GM19035 (cell line): ENCODE data around the gene CADM1.

Source experiments
- ATAC-seq: cut with Tn5 transposase; IDR thresholded peaks from one replicate; pipeline ENCODE4 v1.9.1; 2021; ENCODE audit not compliant: unreplicated experiment

Gene CADM1

GRCh38 chr11:115161876-115162275 lies 342.3 kb downstream of the CADM1 start:
- no peak for ATAC-seq

DNA sequence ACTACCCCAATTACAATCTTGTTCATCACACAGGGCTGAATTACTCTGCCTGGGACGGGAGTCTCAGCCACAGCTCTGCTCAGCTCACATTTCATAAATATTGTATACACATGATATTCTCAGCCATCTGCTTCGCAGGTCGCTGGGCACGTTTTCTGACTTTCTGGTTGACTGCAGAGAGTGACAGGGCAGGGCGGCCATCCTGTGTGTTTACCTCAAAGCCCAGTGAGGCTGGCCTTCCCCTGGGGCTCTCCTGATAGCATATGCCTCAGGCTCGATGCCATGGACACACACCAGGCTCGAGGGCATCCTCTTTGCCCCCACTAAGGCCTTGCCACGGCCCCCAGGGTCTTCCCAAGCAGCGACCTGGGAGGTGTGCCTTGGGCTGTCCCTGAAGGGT lies 345.0 kb downstream of the CADM1 start:
- ATAC-seq = no peak

GRCh38 chr11:115158053-115158452 lies 346.2 kb downstream of the CADM1 start:
- no peak for ATAC-seq

DNA sequence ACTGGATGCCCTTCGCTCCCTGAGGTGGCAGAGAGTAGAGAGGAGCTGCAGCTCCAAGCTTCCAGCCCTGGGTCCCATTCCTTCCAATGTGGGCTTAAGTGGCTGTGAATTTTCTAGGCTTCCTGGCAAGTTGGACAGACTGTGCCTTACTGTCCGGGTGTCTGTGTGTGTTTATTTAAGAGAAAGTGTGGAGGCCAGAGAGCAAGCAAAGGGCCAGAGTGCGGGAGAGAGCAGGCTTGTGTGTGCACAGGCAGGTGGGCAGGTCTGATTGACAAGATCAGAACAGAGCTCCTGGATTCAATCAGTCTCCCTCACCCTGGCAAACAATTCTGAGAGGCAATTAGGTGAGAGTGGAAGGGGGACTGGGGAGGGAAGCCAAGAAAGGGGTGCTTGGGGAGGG lies 347.0 kb downstream of the CADM1 start:
- ATAC-seq = no peak

DNA sequence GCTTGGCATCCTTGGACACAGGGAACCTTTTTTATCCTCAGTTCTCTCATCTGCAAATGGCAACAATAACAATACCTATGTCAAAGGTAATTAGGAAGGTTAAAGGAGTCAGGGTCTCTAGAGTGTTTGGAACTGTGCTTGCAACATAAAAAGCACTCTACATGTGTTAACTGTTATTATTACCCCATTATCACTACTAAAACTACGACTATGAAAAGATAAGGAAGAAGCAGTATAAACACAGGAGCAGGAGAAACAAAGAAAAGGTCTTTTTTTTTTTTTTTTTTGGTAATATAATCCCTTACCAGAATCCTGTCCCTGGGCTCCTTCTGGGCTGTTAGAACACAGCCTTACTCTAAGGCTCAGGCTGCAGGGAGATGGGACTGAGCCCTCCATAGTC lies 348.2 kb downstream of the CADM1 start:
- no peak for ATAC-seq

GRCh38 chr11:115155320-115155719 lies 348.9 kb downstream of the CADM1 start:
- no peak for ATAC-seq

DNA sequence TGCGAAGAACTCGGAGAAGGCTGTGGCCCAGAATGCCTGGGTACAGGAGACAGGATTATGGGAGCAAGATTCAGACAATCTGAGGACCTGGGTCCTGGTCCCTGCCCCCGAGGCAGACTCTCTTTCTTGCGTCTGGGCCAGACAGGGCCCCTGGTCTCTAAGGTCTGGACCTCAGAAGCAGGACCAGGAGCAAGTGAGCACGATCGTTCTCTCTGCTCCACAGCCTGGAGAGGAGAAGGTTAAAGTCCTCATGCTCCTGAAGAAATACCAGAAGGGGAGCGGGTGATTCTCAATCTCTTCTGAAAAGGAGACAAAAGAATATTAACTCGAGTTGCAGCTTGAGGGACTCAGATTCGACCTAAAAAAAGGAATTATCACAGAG lies 349.9 kb downstream of the CADM1 start:
- ATAC-seq = no peak

GRCh38 chr11:115153731-115154354 lies 350.4 kb downstream of the CADM1 start:
- no peak for ATAC-seq

DNA sequence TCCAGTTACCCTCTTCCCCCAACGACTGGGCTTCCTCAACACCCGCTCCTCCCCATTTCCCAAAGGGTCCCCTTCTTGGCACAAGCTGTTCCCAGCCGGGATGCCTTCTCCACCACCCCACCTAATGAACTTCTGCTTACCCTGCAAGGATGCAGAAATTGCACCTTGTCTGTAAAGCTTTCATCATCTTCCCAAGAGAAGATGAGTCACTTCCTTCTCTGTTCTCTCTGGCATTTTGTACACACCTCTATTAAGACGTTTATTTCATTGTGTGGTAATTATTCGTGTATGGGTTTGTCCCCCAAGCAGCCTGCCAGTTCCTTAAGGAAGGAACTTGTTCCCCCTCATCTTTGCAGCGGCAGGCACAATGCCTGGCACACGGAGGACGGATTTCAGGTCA lies 351.1 kb downstream of the CADM1 start:
- ATAC-seq = no peak

GRCh38 chr11:115151010-115151409 lies 353.2 kb downstream of the CADM1 start:
- no peak for ATAC-seq

DNA sequence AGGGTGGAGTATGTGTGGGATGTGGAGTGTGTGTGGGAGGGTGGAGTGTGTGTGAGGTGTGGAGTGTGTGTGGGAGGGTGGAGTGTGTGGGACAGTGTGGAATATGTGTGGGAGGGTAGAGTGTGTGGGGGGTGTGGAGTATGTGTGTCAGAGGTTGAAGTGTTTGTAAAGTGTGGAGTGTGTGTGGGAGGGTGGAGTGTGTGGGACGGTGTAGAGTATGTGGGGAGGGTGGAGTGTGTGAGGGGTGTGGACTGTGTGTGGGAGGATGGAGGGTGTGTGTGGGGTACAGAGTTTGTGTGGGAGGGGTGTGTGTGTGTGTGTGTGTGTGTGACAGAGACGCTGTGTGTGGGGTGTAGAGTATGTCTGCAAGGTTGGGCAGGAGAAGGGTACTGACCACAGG lies 355.5 kb downstream of the CADM1 start:
- ATAC-seq = no peak

- ATAC-seq = no peak
These were observed 356.1 kb downstream of the CADM1 start for GRCh38 chr11:115148101-115148500.

- ATAC-seq = no peak
These were observed 356.9 kb downstream of the CADM1 start for GRCh38 chr11:115147243-115147807.

DNA sequence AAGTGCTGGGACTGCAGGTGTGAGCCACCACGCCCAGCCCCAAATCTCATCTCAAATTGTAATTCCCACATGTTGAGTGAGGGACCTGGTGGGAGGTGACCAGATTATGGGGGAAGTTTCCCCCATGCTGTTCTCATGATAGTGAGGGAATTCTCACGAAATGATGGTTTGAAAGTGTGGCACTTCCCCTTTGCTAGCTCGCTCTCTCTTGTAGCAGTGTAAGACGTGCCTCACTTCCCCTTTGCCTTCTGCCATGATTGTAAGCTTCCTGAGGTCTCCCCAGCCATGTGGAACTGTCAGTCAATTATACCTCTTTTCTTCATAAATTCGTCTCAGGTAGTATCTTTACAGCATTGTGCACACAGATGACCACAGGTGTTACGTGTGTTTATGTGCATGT lies 357.8 kb downstream of the CADM1 start:
- no peak for ATAC-seq

- no peak for ATAC-seq
These were observed 358.9 kb downstream of the CADM1 start for GRCh38 chr11:115145324-115145723.

GRCh38 chr11:115144914-115145313 lies 359.3 kb downstream of the CADM1 start:
- no peak for ATAC-seq

- ATAC-seq = no peak
These were observed 360.2 kb downstream of the CADM1 start for GRCh38 chr11:115144014-115144413.

DNA sequence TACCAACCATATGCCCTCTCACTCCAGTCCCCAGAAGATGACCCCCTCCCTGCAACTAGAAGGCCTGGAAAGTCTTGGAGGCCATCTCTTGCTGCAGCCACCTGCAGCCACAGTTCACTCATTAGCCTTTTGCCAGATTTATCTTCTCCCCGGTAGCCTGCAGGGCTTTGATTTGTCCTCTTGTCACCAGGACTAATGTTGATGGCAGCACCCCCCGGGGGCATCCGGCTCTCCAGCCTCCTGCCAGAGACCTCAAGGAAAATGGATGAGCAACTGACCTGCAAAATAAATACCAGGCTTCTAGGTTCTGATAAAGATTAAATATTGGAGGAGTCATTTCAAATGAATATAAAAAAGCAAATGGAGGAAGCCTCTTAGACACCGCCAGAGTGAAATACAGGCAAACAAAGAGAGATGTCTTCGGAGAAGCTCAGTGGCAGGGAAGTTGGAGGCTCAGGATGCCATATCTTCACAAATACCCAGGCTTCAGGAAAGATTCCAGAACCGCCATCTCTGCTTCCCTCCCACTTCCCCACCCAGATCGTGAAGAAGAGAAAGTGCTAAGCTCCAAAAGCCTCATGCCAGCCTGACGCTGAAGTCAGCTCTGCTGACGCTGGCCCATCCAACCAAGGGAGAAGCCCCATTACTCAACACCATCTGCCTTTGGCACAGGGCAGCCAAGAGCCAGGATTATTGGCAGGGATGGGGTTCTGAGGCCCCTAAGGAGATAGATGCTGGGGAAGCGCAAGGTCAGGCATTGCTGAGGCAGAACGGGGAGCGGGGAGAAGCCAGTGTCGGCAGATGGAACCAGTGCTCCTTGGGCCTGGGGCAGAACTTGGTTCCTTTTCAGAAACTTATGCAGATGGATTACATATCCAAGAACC lies 362.7 kb downstream of the CADM1 start:
- ATAC-seq = no peak

- ATAC-seq = no peak
These were observed 368.3 kb downstream of the CADM1 start for GRCh38 chr11:115135936-115136335.

- no peak for ATAC-seq
These were observed 369.3 kb downstream of the CADM1 start for GRCh38 chr11:115134926-115135325.

GRCh38 chr11:115133475-115134209 lies 370.6 kb downstream of the CADM1 start:
- no peak for ATAC-seq
